GM12878 (cell line): ENCODE results near the gene CRYL1. TPM values are rescaled to one million over a fixed set of nuclear protein-coding genes. Genes with fewer than 3 reads are reported as not detected.

Experiments used
- ATAC-seq: fragments of 200-7000 bp; cut with Tn5 transposase; 3 replicates; pipeline ENCODE4 v1.9.1; 2020; ENCODE audit warnings: mild to moderate bottlenecking, moderate library complexity
- BruUV-seq: library from RNA; stranded (reverse); fragments of 400-500 nt; replicated peaks from 2 replicates; lab custom pipeline; 2021; lab: Mats Ljungman, UMichigan
- CTCF ChIA-PET: fragments of 300-600 bp; sonication (Branson Sonifier 250); formaldehyde crosslinking; extraction: SDS; loops from one replicate; lab custom pipeline; 2021; ENCODE audit warnings: inconsistent platforms; lab: Yijun Ruan, JAX
- POLR2A ChIA-PET: fragments of 350-600 bp; formaldehyde crosslinking; extraction: SDS; loops from one replicate; lab custom pipeline; 2021; ENCODE audit warnings: inconsistent platforms; lab: Charles Lee
- RAD21 ChIA-PET: fragments of 300-600 bp; sonication (Branson Sonifier 250); formaldehyde crosslinking; loops from one replicate; lab custom pipeline; 2023; ENCODE audit warnings: antibody characterized with exemption; ENCODE audit not compliant: unreplicated experiment; lab: Charles Lee
- SMC1A ChIA-PET: fragments of 300-600 bp; sonication (Branson Sonifier 250); formaldehyde crosslinking; loops from one replicate; lab custom pipeline; 2023; ENCODE audit not compliant: unreplicated experiment, uncharacterized antibody; lab: Charles Lee
- DNase-seq: peaks from one replicate; pipeline ENCODE4 v3.0.0-alpha.2; 2011; ENCODE audit warnings: low read depth, low spot score
- FAIRE-seq: peaks from 3 replicates; lab custom pipeline; 2011; peaks lifted over from hg19 to GRCh38; lab: Jason Lieb, UNC
- H2AFZ ChIP-seq: 2 replicates; pipeline ENCODE4 v1.6.0; 2011; ENCODE audit warnings: low read depth, low read length, control low read depth; ENCODE audit not compliant: control insufficient read depth
- H3K27ac ChIP-seq: 2 replicates; pipeline ENCODE4 v1.5.1; 2011; ENCODE audit warnings: control low read depth; ENCODE audit not compliant: control insufficient read depth, insufficient read depth
- H3K27me3 ChIP-seq, 2 experiments: replicated peaks in 1 of 2; 2 replicates each; pipeline versions ENCODE4 v1.6.0 to v1.6.1; 2011; ENCODE audit warnings: low read length in 1 of 2; ENCODE audit not compliant: control insufficient read depth in 2 of 2, insufficient read depth in 2 of 2
- H3K36me3 ChIP-seq, 2 experiments: 2 replicates each; pipeline ENCODE4 v1.5.1; 2011; ENCODE audit warnings: low read length in 1 of 2; ENCODE audit not compliant: control insufficient read depth in 2 of 2, insufficient read depth in 2 of 2
- H3K4me1 ChIP-seq: 2 replicates; pipeline ENCODE4 v1.6.1; 2011; ENCODE audit warnings: mild to moderate bottlenecking, low read length, moderate library complexity, mixed read lengths; ENCODE audit not compliant: control insufficient read depth, insufficient read depth
- H3K4me2 ChIP-seq: 2 replicates; pipeline ENCODE4 v1.6.0; 2011; ENCODE audit warnings: control low read depth; ENCODE audit not compliant: control insufficient read depth, insufficient read depth
- H3K4me3 ChIP-seq: fragments of 200-600 bp; sonication (generic); 2 replicates; pipeline ENCODE4 v1.5.1; 2016
- H3K79me2 ChIP-seq: 2 replicates; pipeline ENCODE4 v1.6.0; 2011; ENCODE audit warnings: low read length; ENCODE audit not compliant: control insufficient read depth, insufficient read depth
- H3K9ac ChIP-seq: 2 replicates; pipeline ENCODE4 v1.8.0; 2011; ENCODE audit warnings: low read length, control low read depth, mixed read lengths; ENCODE audit not compliant: control insufficient read depth, insufficient read depth
- H3K9me3 ChIP-seq: replicated peaks from 3 replicates; pipeline ENCODE4 v1.5.1; 2011; ENCODE audit warnings: mild to moderate bottlenecking, low read length; ENCODE audit not compliant: control insufficient read depth, insufficient read depth
- H4K20me1 ChIP-seq: 2 replicates; pipeline ENCODE4 v1.6.0; 2011; ENCODE audit not compliant: control insufficient read depth, insufficient read depth
- BRCA1 ChIP-seq: IDR thresholded peaks from 2 replicates; pipeline ENCODE4 v1.6.1; 2011; ENCODE audit warnings: low read depth, low read length, improper control_type of control experiment
- HDAC6 ChIP-seq: fragments of 200-600 bp; sonication (generic); IDR thresholded peaks from one replicate; pipeline ENCODE4 v1.8.0; 2017; ENCODE audit warnings: antibody characterized with exemption; ENCODE audit not compliant: unreplicated experiment
- KLF5 ChIP-seq: fragments of 450-650 bp; IDR thresholded peaks from 2 replicates; pipeline ENCODE4 v1.6.1; 2014; ENCODE audit warnings: mild to moderate bottlenecking; ENCODE audit not compliant: partially characterized antibody
- RAD21 ChIP-seq: IDR thresholded peaks from 2 replicates; pipeline ENCODE4 v1.6.1; 2011; ENCODE audit warnings: mild to moderate bottlenecking, low read depth, low read length, moderate library complexity; ENCODE audit not compliant: insufficient read depth
- SMAD5 ChIP-seq: IDR thresholded peaks from 2 replicates; pipeline ENCODE4 v1.6.1; 2016; ENCODE audit warnings: antibody characterized with exemption, low read depth
- SREBF2 ChIP-seq: IDR thresholded peaks from 2 replicates; pipeline ENCODE4 v1.6.1; 2012; ENCODE audit warnings: mild to moderate bottlenecking, low read length
- TCF12 ChIP-seq: IDR thresholded peaks from 2 replicates; pipeline ENCODE4 v1.6.1; 2011; ENCODE audit warnings: low read depth, mild to moderate bottlenecking, low read length
- ZBED1 ChIP-seq: IDR thresholded peaks from 2 replicates; pipeline ENCODE4 v1.6.1; 2016; ENCODE audit warnings: borderline replicate concordance
- WGBS: methylation state at CpG from one replicate; pipeline ENCODE4 v1.1.6; 2016; ENCODE audit warnings: low lambda C conversion rate; ENCODE audit not compliant: insufficient replicate concordance, insufficient coverage; ENCODE audit errors: missing lambda C conversion rate; 5-methylcytosine and 5-hydroxymethylcytosine counted together
- in situ Hi-C: fragments of 300-500 bp; cut with MboI; formaldehyde crosslinking; loops from 9 replicates; pipeline ENCODE4 v1.14.3; 2018; ENCODE audit warnings: mixed read lengths
- intact Hi-C: fragments of 100-400 bp; cut with micrococcal nuclease; formaldehyde crosslinking; loops from one replicate; pipeline ENCODE4 v1.14.2; 2022; ENCODE audit not compliant: unreplicated experiment
- polyA plus RNA-seq, 11 experiments: library from polyadenylated mRNA; depleted of rRNA in 4 of 11; unstranded in 6 of 11; stranded (reverse) in 5 of 11; fragments of >200 nt; fragmentation: Nextera tagmentation in 4 of 11; fragmentation: Illumina TruSeq in 1 of 11; extraction: Ambion mirVana in 4 of 11; extraction: Trizol in 1 of 11; gene quantifications; 1 replicate in 1 of 11; 2 replicates in 10 of 11; pipeline versions ENCODE4 v1.2.1 to v1.2.3, GENCODE V29; 2011 to 2016; ENCODE audit warnings: inconsistent platforms in 2 of 11, missing spikeins in 2 of 11, low read depth in 1 of 11
- total RNA-seq, 4 experiments: library from RNA; depleted of rRNA in 3 of 4; stranded (reverse); fragments of >200 nt in 3 of 4; fragmentation: Illumina TruSeq in 1 of 4; extraction: Trizol in 1 of 4; gene quantifications; 2 replicates each; pipeline versions ENCODE4 v1.2.1 to v1.2.3, GENCODE V29; 2013 to 2021
- TF ChIP-seq, protein P1 (sequence below): fragments of 150-350 bp; IDR thresholded peaks from 2 replicates; pipeline ENCODE4 v1.6.1; 2016; ENCODE audit warnings: low read depth, low read length
- TF ChIP-seq, protein P2 (sequence below): IDR thresholded peaks from 2 replicates; pipeline ENCODE4 v1.6.1; 2012; ENCODE audit warnings: low read depth, low read length, improper control_type of control experiment
- TF ChIP-seq, protein P3 (sequence below): IDR thresholded peaks from 2 replicates; pipeline ENCODE4 v1.6.1; 2011; ENCODE audit warnings: mild to moderate bottlenecking, low read depth, low read length, moderate library complexity; ENCODE audit not compliant: insufficient replicate concordance

Gene CRYL1
- total and polyA plus RNA-seq, 10 of the 15 experiments (the other 5 are each of a cell fraction or from before 2014, with no cell fraction given) = 5.5 to 36.7 (median 12.2) TPM

DNA sequence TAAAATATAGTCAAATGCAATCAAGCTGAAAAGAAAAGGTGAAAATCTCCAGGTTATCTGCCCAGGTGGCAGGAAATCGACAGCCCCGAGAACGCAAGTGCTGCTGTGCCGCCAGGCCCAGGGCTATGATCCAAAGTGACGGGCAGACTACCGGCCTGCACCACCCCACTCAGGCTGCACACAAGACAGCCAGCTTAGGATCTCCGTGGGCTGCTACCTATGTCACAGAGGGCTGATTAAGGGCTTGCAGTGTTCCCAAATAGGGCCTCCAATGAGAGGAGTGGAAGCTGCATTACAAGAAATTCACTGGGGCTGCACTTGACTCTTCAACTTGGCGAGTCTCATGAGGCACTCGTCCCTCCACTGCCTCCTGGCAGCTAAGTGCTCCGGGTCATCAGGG lies 121.8 kb downstream of the CRYL1 start:
- no peak overlapping the region for H3K27ac ChIP-seq
- H4K20me1 ChIP-seq = no peaks in the 10 kb centered on the region
- ATAC-seq = no peak
- H3K79me2 ChIP-seq = no peaks in the 10 kb centered on the region
- FAIRE-seq = no peak
- SMC1A ChIA-PET = no interaction called here
- H2AFZ ChIP-seq = no peak overlapping the region
- RAD21 ChIA-PET = no interaction called here
- no peak overlapping the region for H3K4me3 ChIP-seq
- in situ Hi-C loops = no loop called here
- H3K4me1 ChIP-seq = no peaks in the 10 kb centered on the region
- CTCF ChIA-PET = no interaction called here
- no TSS peak for BruUV-seq
- TF ChIP-seq, protein P1, sequence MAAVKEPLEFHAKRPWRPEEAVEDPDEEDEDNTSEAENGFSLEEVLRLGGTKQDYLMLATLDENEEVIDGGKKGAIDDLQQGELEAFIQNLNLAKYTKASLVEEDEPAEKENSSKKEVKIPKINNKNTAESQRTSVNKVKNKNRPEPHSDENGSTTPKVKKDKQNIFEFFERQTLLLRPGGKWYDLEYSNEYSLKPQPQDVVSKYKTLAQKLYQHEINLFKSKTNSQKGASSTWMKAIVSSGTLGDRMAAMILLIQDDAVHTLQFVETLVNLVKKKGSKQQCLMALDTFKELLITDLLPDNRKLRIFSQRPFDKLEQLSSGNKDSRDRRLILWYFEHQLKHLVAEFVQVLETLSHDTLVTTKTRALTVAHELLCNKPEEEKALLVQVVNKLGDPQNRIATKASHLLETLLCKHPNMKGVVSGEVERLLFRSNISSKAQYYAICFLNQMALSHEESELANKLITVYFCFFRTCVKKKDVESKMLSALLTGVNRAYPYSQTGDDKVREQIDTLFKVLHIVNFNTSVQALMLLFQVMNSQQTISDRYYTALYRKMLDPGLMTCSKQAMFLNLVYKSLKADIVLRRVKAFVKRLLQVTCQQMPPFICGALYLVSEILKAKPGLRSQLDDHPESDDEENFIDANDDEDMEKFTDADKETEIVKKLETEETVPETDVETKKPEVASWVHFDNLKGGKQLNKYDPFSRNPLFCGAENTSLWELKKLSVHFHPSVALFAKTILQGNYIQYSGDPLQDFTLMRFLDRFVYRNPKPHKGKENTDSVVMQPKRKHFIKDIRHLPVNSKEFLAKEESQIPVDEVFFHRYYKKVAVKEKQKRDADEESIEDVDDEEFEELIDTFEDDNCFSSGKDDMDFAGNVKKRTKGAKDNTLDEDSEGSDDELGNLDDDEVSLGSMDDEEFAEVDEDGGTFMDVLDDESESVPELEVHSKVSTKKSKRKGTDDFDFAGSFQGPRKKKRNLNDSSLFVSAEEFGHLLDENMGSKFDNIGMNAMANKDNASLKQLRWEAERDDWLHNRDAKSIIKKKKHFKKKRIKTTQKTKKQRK = no peak
- TF ChIP-seq, protein P2, sequence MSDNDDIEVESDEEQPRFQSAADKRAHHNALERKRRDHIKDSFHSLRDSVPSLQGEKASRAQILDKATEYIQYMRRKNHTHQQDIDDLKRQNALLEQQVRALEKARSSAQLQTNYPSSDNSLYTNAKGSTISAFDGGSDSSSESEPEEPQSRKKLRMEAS = no peak
- TF ChIP-seq, all 136 proteins: peak for 0
- H3K4me2 ChIP-seq = no peak overlapping the region
- no peaks in the 10 kb centered on the region for H3K36me3 ChIP-seq
- no peaks in the 10 kb centered on the region for H3K9me3 ChIP-seq
- intact Hi-C loops = no loop called here
- H3K9ac ChIP-seq = no peak overlapping the region
- no peaks in the 10 kb centered on the region for H3K27me3 ChIP-seq
- no peak for DNase-seq
- POLR2A ChIA-PET = no interaction called here
- WGBS = 71% methylated on average over 10 of the region's 10 CpGs

DNA sequence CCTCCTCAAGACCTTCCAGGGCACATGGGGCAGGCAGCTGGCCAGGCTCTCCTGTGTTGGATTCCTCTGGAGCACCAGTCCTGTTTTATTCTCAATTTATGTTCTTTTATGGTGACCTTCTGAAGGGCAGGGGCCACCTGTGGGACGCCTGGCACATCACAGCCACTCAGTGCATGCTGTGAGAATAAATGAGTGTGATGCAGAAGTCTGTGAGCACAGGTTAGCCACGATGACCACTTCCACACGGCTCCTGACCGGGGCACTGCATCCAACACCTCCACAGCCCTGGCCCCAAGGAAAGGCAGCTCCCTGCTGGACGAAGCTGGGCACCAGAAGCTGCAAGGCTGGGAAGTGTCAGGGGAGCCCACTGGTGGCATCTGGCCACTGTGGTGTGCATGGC lies 122.8 kb downstream of the CRYL1 start:
- in situ Hi-C loops = no loop called here
- Histone ChIP-seq H3K36me3 (no peaks in the 10 kb centered on the region), H3K4me3 (no peak overlapping the region), H3K9me3 (no peaks in the 10 kb centered on the region), H3K27me3 (no peaks in the 10 kb centered on the region), H3K27ac (no peak overlapping the region), H3K4me1 (no peaks in the 10 kb centered on the region), H2AFZ (no peak overlapping the region), H4K20me1 (no peaks in the 10 kb centered on the region), H3K9ac (no peak overlapping the region), H3K4me2 (no peak overlapping the region), H3K79me2 (no peaks in the 10 kb centered on the region)
- ATAC-seq (no peak), FAIRE-seq (no peak), DNase-seq (no peak)
- SMC1A ChIA-PET = no interaction called here
- intact Hi-C loops = no loop called here
- POLR2A ChIA-PET = no interaction called here
- no TSS peak for BruUV-seq
- WGBS = 51% methylated on average over 5 of the region's 5 CpGs
- RAD21 ChIA-PET = no interaction called here
- CTCF ChIA-PET = no interaction called here
- TF ChIP-seq, protein P3, sequence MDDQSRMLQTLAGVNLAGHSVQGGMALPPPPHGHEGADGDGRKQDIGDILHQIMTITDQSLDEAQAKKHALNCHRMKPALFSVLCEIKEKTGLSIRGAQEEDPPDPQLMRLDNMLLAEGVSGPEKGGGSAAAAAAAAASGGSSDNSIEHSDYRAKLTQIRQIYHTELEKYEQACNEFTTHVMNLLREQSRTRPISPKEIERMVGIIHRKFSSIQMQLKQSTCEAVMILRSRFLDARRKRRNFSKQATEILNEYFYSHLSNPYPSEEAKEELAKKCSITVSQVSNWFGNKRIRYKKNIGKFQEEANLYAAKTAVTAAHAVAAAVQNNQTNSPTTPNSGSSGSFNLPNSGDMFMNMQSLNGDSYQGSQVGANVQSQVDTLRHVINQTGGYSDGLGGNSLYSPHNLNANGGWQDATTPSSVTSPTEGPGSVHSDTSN = no peak
- TF ChIP-seq RAD21 = no peak
- no peak for TF ChIP-seq TCF12
- no peak for TF ChIP-seq SREBF2
- TF ChIP-seq HDAC6 = no peak
- TF ChIP-seq SMAD5 = no peak
- TF ChIP-seq BRCA1 = no peak
- no peak for TF ChIP-seq KLF5
- TF ChIP-seq ZBED1 = no peak
